ENCODE data around the gene ADSS2.

ADSS2 gene

DNA sequence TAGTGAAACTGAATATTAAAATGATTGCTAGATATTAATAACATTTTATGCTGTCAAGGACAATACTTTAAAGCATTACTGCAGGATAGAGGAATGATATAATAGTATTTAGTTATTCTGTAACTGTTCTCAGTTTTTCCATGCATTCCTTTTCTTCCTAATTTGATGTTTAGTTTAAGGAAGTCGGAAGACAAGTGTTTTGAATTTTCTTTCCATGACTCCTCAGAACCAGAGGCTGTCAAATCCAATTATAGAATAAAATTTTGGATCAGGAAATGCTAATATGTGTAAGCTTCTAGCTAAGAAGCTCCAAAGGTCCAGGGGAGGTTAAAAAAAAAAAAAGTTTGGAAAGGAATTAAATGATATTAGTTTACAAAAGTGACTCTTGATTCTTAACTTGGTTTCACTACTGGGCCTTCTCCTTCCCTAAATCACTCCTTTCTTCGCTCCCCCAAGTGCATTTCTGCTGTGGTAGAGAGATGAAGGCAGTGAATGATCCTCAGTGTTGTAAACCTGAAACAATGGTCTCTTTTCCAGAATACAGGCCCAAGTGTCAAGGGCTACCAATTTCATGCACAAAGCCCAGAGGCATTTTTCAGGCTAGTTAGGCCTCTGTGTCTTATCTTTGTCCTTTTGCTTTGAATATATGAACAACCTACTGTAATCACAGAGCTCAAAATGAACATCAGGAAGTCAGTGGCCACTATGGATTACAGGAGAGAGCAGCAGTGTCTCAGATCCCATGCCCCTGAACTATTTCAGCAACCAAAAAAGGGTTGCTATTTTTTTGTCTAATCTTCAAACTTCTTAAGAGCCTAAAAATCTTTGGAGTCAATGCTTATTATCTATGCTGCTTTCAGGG lies 6.2 kb downstream of the ADSS2 start:
- no peak for DNase-seq

DNA sequence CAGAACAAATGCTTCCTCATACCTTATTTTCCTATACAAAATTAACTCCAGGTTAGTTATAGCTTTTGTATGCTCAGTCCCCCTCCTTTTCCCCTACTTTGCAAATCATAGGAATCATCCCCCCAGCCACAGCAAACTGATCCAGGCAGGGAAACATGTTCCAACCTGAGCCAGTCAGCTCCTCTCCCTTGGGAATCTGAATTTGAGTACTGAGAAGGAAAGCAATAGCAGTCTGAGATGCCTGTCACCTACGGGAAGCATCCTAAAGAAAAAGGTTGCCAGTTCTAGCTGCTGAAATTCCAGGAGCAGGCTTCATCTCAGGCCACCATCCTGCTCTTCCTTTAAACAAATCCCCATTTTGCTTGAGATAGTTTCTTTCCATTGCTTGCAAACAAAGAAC lies 6.9 kb downstream of the ADSS2 start:
- DNase-seq: peak in 1 of 2 experiments; percentile 14

DNA sequence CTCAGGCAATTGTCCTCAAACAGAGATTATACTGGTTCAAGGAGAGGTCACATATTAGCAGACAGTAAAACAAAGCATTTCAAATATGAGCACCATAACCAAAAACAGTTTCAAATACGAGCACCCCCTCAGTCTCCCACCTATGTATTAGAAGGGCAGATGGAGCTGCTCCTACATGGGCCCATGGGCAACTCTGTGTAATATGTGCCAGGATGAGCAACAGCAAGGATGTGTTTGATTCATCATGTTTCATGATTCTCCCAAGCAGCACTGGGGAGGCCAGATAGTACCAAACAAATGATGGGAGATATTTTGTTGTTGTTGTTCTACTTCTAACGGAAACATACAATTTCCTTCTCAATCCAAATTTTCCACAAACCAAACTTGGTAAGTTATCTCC lies 8.9 kb downstream of the ADSS2 start:
- no peak for DNase-seq

DNA sequence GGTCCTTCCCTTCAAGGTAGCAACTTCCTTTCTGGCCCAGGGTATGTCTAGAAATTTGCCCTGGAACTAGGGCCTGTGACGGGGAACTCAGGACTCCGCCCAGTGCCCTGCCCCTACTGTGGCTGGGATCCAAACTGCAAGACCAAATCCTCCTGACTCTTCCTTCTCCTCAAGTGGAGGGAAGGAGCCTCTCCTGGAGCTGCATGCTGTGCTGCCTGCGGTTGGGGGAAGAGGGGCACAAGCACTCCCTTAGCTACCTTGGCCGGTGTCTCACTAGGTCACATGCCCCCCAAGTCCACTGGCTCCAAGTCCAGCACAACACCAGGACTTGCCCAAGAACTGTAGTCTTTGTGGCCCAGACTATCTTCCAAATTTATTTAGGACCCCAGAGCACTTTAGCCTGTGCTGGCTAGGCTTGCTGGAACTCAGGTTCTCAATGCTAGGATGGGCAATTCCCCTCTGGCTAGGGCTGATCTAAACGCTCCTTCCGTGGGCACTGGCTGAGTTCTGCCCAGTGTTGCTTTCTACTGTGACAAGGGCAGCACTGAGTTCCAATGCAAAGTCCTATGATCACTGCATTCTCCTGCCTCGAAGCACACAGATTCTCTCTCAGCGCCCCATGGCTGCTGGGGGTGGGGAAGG lies 12.2 kb downstream of the ADSS2 start:
- DNase-seq: no peak

DNA sequence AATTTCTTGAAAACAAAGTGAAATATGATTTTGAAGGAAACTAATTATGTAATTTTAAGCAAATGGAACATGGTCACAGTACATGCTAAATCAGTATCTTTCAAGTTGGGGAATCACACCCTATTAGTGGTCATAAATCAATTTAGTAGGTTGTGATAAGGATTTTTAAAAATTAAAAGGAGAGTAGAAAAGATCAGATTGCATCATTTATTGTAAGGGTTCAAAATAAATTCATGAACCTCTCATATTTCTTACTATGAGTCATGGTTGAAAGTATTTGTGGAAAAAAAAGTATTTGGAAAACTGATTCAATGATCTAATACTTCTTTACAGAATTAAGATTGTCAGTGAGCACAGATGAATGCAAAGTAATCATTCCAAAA lies 14.6 kb downstream of the ADSS2 start:
- DNase-seq: no peak

DNA sequence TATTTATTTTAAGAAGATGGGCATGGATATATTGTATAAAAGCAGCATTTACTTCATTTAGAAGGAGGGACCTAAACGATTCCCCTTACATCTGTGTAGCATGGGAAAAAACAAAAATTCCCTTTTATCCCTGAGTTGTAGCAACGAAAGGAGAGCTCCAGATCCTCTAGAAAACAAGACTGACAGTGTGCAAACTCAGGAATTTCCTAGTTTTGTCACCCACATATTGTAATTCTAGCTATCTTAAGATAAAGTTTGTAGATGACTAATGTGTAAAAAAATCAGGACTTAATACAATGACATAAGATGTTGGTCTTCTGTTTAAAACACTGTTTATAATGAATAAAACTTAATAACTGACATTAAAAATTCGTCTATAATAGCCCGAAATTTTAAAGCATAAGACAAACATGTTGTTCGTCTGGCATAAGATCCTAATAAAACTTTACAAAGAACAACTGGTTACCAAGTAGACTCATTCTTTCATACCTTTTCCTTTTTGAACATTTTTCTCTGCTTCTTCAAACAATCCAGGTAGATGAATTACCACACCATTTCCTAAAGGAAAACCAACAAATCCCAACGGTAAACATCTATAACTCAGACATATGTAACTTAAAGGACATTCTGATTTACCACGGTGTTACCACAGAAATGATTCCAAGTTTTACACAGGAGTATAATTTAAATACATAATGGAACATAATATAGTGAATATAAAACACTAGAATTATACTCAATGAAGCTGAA lies 15.2 kb downstream of the ADSS2 start:
- no peak for DNase-seq

DNA sequence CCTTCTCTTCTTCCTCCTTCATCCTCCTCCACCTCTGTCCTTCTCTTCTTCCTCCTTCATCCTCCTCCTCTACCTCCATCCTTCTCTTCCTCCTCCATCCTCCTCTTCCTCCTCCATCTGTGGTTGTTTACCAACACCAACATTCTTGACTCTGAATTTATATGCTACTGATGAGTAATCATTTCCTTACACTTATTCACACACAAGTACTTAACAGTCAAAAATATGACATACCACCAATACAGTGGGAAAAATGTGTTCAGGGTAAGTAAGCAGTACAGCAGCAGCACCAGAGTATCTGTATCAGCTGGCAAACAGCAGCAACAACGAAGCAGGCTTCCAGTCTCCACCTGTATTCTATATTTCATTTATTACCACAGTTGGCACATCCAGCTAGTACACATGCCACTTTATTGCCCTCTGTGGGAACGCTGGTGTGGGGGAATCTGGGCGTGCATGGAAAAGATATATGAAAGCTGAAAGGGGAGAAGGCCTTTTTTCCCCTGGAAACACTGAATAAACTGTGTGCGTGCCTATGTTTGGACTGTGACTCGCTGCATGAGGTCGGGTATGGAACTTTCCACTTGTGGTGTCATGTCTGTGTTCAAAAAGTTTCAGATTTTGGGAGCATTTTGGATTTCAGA lies 16.0 kb downstream of the ADSS2 start:
- no peak for DNase-seq

DNA sequence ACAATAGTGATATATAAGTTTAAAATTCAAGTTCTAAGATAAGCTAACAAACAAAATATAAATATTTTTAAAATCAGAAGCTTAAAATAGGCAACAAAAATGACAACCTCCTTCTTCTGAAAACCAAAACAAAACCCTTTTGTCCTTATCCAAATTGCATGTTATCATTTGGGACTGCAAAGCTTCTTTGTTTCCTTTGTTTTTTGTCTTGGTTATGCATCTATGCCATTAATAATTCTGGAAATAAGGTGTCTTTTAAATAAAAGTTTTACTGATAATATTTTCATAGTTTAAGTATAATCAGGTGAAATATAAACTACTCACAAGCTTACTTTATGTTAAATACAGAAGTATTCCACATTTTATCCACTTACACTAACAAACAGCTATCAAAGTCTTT lies 20.5 kb downstream of the ADSS2 start:
- no peak for DNase-seq

DNA sequence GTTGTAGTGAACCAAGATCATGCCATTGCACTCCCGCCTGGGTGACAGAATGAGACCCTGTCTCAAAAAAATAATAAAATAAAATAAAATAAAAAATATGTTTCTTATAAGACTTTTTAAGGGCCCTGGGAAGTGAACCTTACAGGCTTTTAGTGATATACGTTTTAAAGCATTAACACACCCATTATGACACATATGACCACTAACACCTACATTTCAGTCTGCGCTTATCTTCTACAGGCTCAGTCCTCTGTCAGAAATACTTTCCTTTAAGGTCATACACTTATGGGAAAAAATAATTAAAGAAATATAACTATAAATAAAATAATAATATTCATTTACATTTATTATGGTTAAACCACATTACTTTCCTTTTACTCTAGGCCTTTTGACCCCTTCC lies 21.9 kb downstream of the ADSS2 start:
- no peak for DNase-seq

DNA sequence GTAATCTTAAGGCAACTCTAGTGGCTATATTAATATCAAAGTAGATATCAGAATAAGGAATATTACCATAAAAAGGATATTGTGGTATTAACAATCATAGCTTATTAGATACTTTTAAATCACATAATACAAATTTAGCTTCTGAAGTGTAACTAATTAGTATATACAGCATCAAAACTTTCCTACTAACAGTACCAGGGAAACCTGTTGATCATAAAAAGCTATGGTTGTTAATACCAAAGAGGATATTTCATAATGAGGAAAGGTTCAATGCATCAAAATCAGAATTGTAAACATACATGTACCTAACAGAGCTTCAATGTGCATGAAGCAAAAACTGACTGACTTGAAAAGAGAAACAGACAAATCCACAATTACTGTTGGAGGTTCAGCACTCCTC lies 24.1 kb downstream of the ADSS2 start:
- DNase-seq: no peak

DNA sequence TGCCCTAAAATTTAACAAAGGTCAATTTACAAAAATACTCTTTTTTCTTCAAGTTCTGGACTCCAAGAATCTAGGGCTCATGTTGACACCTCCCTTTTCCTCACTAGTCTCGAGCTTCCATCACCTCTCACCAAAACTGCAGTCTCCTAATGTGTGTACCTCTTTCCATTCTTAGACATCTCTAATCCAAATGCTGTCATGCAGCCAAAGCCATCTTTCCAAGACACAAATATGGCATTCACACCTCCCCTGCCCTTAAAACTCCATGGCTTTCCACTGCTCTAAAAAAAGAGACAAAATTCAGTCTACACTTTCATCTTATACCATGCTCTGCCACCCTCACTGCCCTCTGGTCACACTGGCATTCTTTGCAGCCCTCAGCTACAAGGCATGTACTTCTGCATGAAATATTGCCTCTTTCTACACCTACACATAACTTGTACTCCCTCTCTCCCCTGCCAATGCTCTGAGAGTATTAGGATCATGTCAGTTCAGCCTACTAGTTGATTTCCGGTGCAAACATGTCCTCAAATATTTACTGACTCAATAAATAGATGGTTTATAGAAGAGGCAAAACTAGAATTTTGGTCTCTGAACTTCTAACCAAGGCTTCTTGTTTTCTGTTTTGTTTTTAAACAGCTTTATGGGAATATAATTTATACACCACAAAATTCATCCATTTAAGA lies 26.9 kb downstream of the ADSS2 start:
- no peak for DNase-seq

DNA sequence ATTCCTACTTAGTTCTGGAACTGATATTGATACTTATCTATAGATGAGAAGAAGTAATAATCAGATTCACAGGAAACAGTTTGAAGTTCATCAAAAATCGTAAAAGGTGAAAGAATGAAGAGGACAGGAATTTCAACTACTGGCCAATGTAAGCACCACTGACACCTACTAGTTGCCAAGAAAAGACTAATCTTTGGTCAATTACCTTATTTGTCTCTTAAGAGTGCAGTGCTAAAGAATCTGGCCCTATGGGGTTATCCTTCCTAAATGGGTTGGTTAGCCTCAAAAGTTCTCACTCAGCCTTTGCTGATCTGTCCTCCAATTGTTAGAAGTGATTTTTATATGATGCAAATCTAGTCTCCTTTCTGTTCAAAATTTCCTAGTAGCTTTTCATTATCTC lies 29.5 kb downstream of the ADSS2 start:
- no peak for DNase-seq

DNA sequence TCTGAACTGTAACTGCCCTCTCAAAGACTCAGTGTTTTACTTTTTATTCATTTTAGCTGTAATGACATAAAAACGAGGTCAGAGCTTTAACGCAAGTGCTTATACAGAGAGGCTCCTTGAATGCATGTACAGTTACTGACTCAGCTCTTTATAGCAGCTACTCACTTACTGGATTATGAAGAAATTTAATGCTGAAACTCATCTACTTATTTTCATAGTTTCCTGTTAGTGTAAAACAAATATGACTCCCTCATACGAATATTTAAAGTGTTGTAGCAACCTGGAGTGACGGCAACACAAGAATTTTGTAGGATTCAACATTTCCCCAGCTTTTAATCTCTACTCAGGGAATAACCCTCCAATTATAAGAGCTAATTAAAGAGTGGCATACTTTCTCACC lies 32.7 kb downstream of the ADSS2 start:
- DNase-seq: no peak

DNA sequence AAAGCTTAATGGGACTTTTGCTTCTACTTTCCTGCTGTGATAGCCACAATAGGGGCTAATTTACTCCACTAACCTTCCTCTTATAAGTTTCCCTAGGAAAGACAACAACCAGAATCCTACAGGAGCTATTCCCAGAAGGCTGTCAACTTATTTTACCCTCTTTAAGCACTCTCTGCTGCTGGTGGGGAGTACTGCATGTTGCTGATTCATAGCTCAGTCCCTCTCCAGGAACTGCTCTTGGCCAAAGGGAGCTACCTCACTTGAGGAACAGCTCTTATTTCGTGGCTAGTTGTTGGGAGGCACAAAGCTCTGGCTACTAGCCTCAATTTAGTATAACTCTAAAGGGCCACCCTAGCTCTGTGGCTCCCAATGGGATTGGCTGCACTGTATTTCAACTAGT lies 37.2 kb downstream of the ADSS2 start:
- no peak for DNase-seq

DNA sequence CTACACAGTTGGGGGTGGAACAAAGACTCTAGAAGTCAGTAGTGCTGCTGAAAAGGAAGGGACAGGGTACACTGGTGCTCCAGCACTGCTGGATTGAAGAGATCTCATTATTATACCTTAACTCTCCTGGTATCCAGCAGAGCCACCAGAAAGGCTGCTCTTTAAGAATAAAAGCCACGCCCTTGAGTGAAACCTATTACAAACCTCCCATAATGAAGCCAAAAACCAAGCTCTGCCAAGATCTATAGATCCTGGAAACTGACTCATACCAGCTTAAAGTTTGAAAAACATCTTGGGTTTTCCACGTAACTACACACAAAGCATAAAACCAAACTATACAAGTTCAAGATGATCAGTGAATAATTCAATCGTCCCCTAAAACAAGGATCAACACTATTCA lies 38.0 kb downstream of the ADSS2 start:
- no peak for DNase-seq

DNA sequence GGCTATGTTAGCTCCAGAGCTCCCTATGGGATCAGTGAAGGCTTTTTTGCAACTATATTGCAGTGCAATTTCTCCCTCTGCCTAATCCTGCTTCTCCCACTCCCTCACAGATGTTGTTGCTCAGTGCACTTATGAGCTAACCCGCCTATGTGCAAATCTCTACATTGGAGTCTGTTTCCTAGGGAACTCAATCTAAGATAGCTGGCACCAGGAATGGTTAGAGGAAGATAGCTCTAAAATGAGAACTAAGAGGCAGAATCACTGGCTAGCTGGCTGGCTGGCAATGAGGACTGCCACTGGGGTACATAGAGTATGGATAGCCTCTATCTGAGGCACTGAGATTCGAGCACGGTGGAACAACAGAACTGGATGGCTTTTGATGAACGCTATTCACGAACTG lies 39.5 kb downstream of the ADSS2 start:
- DNase-seq: no peak

DNA sequence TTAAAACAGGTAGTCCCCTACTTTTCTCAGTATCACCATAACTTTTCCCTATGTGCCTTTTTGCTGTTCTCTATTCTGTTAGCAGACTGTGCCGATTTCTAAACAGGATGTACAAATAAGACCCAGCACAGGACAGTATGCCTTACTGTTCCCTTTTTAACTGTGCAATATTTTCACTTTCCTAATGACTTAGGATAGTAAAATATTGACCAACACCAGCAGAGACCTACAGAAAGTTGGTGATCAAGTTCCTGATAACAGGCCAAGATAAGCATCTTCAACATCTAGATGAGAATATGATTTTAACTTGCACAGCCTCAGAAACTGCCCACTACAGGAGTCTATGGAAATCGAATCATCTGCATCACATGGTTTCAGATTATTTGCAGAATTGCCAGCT lies 42.0 kb downstream of the ADSS2 start:
- no peak for DNase-seq

DNA sequence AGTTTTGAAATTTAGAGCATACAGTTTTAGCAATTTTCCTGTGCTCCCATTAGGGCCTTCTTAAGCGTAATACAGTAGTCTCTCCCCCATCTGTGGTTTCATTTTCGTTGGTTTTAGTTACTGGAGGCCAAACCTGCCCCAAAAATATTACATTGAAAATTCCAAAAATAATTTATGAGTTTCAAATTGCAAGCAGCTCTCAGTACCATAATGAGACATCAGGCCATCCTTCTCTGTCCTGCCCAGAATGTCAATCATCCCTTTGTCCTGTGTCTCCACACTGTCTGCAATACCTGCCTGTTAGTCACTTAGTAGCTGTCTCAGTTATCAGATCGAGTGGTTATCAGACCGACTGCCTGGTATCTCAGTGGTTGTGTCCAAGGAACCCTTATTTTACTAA lies 45.4 kb downstream of the ADSS2 start:
- no peak for DNase-seq

DNA sequence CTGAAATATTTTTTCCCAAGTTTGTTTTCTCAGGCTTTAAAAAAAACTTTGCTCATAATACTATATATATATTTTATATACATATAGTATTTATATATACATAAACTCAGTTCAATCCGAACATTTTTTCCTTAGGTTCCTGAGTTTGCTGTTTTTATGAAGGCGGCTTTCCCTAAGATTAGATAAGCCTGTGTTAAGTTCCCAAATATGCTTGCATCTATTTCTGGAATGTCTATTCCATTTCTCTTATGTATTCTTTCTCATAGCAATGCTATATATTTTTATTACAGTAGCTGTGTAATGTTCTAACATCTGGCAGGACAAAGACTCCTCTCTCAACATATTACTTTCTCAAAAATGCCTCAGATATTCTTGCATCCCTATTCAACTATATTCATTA lies 45.9 kb downstream of the ADSS2 start:
- no peak for DNase-seq

DNA sequence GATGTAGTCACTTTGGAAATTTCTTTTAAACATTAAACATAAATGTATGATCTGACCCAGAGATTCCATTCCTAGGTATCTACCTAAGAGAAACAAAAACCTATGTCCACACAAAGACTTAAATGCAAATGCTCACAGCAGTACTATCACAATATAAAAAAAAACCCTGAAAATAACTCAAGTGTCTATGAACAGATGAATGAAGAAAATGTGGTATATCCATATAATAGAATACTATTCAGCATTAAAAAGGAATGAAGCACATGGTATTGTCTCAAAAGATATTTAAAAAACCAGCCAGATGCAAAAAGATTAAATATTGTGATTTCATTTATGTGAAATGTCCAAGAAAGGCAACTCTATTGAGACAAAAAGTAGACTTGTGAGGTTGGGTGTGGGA lies 48.3 kb downstream of the ADSS2 start:
- no peak for DNase-seq

DNA sequence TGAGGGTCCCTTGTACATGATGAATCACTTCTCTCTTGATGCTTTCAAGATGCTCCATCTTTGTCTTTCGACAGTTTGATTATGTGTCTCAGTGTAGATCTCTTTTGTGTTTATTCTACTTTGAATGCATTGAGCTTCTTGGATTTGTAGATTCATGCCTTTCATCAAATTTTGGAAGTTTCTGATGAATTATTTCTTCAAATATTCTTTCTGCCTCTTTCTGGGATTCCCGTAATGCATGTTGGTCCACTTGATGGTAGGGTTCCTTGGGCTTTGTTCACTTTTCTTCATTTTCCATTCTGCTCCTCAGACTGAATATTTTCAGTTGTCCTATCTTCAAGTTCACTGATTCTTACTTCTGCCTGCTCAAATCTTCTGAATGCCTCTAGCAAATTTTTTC lies 50.7 kb downstream of the ADSS2 start:
- no peak for DNase-seq

DNA sequence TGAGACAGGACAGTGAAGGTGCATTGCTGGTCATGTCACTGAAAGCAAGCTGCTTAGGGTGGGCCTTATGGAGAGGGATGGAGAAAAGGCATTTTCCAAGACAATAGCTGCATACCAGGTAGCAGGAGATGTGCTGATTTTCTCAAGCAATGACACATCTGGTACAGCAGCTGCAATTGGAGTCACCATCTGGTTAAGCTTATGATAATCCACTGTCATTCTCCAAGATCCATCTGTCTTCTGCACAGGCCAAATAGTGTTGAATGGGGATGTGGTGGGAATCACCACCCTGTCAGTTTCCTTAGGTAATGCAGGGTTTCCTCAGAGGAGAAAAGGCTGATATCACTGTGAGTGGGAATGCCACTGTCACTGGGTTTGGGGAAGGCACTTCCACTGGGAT lies 54.6 kb downstream of the ADSS2 start:
- DNase-seq: peak; percentile 87 to 94

DNA sequence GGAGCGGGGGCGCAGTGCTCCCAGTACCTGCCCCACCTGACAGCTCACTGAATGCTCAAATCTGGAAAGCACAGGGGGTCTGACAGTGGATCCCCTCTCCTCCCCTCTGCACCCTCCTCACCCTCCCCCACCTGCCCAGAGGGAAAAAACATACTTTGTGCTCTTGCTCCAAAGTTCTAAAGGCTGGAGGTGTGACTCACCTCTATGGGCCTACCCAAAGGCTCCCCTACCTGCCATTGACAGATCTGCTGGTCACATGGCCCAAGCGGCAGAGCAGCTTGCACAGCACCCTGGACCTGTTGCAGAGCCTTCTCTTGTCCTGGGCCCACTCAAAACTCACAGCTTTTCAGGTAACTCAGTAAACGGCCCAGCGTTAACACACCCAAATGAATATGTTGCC lies 55.7 kb downstream of the ADSS2 start:
- no peak for DNase-seq
